Measurements from ENCODE around the gene OTOG. TPM values are rescaled to one million over a fixed set of nuclear protein-coding genes. Genes with fewer than 3 reads are reported as not detected.

The OTOG gene
- total and polyA plus RNA-seq, 2 experiments from 2014 or later: not detected

DNA sequence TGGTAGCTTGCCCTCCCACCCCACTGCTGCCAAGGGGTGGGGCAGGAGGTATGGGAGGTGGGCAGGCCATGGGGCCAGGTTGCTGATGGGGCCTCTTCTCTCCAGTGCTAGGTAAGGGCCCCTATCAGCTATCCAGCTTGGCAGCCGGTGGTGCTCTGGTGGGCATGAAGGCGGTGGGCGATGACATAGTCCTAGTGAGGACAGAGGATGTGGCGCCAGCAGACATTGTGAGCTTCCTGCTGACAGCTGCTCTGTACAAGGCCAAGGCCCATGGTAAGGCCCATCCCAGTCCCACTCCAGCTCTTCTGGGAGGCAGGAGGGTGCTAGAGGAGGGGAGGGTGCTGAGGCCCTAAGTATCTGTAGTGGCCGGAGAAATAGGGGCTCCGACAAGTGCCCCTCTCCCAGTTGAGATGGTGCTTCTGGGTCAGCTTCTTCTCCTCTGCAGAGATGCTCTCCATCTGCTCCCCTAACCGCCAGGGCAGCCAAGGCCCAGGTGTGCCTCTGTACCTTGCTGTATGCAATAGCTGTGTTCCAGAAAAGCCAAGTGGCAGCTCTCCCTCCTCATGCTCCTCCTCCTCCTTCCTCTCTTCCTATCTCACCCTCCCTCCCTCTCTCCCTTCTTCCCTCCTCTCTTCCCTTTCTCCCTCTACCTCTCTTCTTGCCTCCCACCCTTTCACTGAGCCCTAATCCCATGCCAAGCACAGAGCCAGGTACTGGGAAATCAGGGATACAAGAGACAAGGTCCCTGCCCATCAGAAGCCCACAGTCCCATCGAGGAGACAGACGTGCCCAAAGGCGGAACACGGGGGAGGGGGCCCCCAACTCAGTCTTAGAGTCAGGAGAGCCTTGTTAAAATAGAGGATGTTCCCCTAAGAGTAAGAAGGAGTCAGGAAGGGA is 55.3 kb downstream of the OTOG start:
- in situ Hi-C loops (cut with MboI): loop anchor here (10.0 kb wide), 1 partner anchor 122 kb away; no protein-coding TSS in a partner anchor
- 53 to 62% methylated on average over 11 of the region's 11 CpGs for WGBS, 2 experiments (ENCODE audit: low coverage in 1 of 2, low lambda C conversion rate in 2 of 2, missing lambda C conversion rate in 2 of 2)
- Histone ChIP-seq H3K27me3 (replicated peaks; ENCODE audit: insufficient read depth) (no peaks in the 10 kb centered on the region), H4K20me1 (ENCODE audit: insufficient read depth) (no peaks in the 10 kb centered on the region), H3K4me3 (no peak overlapping the region), H3K9me3 (ENCODE audit: low read depth) (no peaks in the 10 kb centered on the region), H3K36me3 (ENCODE audit: low read depth) (no peaks in the 10 kb centered on the region), H2AFZ (no peak overlapping the region), H3F3A (ENCODE audit: insufficient read depth) (no peaks in the 10 kb centered on the region), H3K9me2 (ENCODE audit: insufficient read depth) (no peaks in the 10 kb centered on the region), H3K27ac (no peak overlapping the region), H3K9ac (no peak overlapping the region), H3K4me2 (ENCODE audit: unreplicated experiment) (no peak overlapping the region), H3K4me1 (ENCODE audit: insufficient read depth) (no peaks in the 10 kb centered on the region), H3K79me2 (ENCODE audit: insufficient read depth) (no peaks in the 10 kb centered on the region)
- TF ChIP-seq EZH2phosphoT487 (IDR thresholded peaks at IDR 0.05; ENCODE audit: insufficient read depth, low read depth) (no peak), EZH2 (IDR thresholded peaks at IDR 0.05; ENCODE audit: insufficient read depth, poor library complexity, severe bottlenecking) (no peak)
- DNase-seq: no peak

DNA sequence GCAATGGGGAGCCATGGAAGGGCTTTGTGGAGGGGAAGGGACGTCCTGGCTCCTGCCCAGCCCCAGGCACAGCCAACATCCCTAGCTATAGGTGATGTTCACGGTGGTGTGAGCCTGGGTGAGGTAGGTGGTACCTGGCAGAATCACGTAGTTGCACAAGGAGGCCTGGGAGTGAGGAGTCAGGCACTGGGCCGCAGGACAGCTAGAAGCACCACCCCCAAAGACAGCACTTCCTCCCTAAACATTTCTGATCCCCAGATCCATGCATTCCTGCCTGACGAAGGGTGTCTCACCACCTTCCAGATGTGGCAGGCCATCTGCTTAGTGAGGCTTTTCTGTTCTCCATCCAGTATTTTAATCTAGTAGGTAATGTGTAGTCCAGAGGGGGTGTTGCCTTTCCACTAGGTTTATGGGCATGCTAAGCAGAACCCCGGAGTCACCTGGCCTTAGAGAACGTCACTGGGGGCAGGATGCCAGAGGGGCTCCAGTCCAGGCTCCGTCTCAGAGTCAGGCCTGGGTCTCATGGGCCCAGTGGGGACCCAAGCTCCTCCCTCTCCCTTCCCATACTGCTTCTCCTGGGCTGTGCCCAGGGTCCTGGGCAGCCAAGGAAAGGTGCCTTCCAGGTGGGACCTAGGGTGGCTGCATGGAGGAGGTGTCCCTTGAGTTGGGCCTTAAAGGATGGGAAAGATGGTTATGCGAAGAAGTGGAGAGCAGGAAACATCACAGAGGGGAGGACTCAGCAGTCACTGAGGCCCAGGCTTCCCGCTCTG is 56.2 kb downstream of the OTOG start:
- Histone ChIP-seq H3K4me3 (no peak overlapping the region), H3F3A (ENCODE audit: insufficient read depth) (no peaks in the 10 kb centered on the region), H3K79me2 (ENCODE audit: insufficient read depth) (no peaks in the 10 kb centered on the region), H3K27me3 (replicated peaks; ENCODE audit: insufficient read depth) (no peaks in the 10 kb centered on the region), H3K9me3 (ENCODE audit: low read depth) (no peaks in the 10 kb centered on the region), H2AFZ (no peak overlapping the region), H3K4me1 (ENCODE audit: insufficient read depth) (no peaks in the 10 kb centered on the region), H3K9ac (no peak overlapping the region), H3K9me2 (ENCODE audit: insufficient read depth) (no peaks in the 10 kb centered on the region), H3K36me3 (ENCODE audit: low read depth) (no peaks in the 10 kb centered on the region), H4K20me1 (ENCODE audit: insufficient read depth) (no peaks in the 10 kb centered on the region), H3K4me2 (ENCODE audit: unreplicated experiment) (no peak overlapping the region), H3K27ac (no peak overlapping the region)
- in situ Hi-C loops (cut with MboI): loop anchor here (10.0 kb wide), 1 partner anchor 122 kb away; no protein-coding TSS in a partner anchor
- no peak for DNase-seq
- TF ChIP-seq EZH2phosphoT487 (IDR thresholded peaks at IDR 0.05; ENCODE audit: insufficient read depth, low read depth): no peak
- no peak for TF ChIP-seq EZH2 (IDR thresholded peaks at IDR 0.05; ENCODE audit: insufficient read depth, poor library complexity, severe bottlenecking)
- WGBS, 2 experiments (ENCODE audit: low coverage in 1 of 2, low lambda C conversion rate in 2 of 2, missing lambda C conversion rate in 2 of 2): 38 to 39% methylated on average over 10 of the region's 10 CpGs

DNA sequence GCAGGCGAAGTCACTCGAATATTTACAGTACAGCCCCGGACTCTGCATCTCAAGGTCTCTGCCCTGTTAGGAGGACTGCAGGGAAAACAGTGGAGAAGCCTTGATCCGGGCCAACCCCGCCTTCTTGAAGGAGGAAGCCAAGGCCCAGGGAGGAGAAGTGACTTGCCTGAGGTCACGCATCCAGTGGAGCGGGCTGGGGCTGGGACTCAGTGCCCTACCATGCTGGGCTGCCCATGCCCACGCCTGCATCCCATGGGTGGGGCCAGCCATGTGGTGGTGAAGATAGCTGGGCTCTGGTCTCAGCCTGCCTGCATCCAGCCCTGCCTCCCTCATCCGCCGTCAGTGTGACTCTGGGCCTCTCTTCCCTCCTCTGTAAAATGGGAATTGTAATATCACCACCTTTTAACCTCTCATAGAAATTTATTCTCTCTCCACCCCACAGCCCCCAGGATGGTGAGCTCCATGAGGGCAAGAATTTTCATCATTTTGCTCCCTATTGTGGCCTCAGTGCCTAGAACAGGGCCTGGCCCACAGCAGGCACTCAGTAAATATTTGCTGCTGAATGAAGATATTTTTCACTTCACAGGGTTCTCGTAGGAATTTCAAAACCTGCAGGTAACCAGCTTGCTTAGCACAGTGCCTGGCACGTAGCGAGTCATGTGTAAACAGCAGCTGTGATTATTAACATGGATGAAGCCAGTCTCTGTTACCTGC is 57.3 kb downstream of the OTOG start:
- no peak for TF ChIP-seq EZH2phosphoT487 (IDR thresholded peaks at IDR 0.05; ENCODE audit: insufficient read depth, low read depth)
- no peak for TF ChIP-seq EZH2 (IDR thresholded peaks at IDR 0.05; ENCODE audit: insufficient read depth, poor library complexity, severe bottlenecking)
- H2AFZ ChIP-seq: no peak overlapping the region

GRCh38 chr11:17604915-17605233 is 57.8 kb downstream of the OTOG start:
- in situ Hi-C loops (cut with MboI): loop anchor here (10.0 kb wide), 1 partner anchor 120 kb away; no protein-coding TSS in a partner anchor
- no peak overlapping the region for H3K27ac ChIP-seq
- WGBS, 2 experiments (ENCODE audit: low coverage in 1 of 2, low lambda C conversion rate in 2 of 2, missing lambda C conversion rate in 2 of 2): 54 to 56% methylated on average over 6 of the region's 6 CpGs
- H3K9ac ChIP-seq: no peak overlapping the region
- no peak overlapping the region for H2AFZ ChIP-seq
- TF ChIP-seq EZH2 (IDR thresholded peaks at IDR 0.05; ENCODE audit: insufficient read depth, poor library complexity, severe bottlenecking) (no peak), EZH2phosphoT487 (IDR thresholded peaks at IDR 0.05; ENCODE audit: insufficient read depth, low read depth) (no peak)
- no peaks in the 10 kb centered on the region for H3K27me3 ChIP-seq (replicated peaks; ENCODE audit: insufficient read depth)
- H3F3A ChIP-seq (ENCODE audit: insufficient read depth): no peaks in the 10 kb centered on the region
- H3K4me3 ChIP-seq: no peak overlapping the region
- H3K4me2 ChIP-seq (ENCODE audit: unreplicated experiment): no peak overlapping the region
- no peaks in the 10 kb centered on the region for H3K9me2 ChIP-seq (ENCODE audit: insufficient read depth)
- DNase-seq: no peak
- H3K9me3 ChIP-seq (ENCODE audit: low read depth): no peaks in the 10 kb centered on the region
- H4K20me1 ChIP-seq (ENCODE audit: insufficient read depth): no peaks in the 10 kb centered on the region
- H3K4me1 ChIP-seq (ENCODE audit: insufficient read depth): no peaks in the 10 kb centered on the region
- no peaks in the 10 kb centered on the region for H3K79me2 ChIP-seq (ENCODE audit: insufficient read depth)
- no peaks in the 10 kb centered on the region for H3K36me3 ChIP-seq (ENCODE audit: low read depth)

More for the DNA sequence above, 57.3 kb downstream of the OTOG start:
- in situ Hi-C loops (cut with MboI): loop anchor here (10.0 kb wide), 1 partner anchor 120 kb away; no protein-coding TSS in a partner anchor
- Histone ChIP-seq H3K9ac (no peak overlapping the region), H3K4me1 (ENCODE audit: insufficient read depth) (no peaks in the 10 kb centered on the region), H3K27ac (no peak overlapping the region), H3K9me3 (ENCODE audit: low read depth) (no peaks in the 10 kb centered on the region), H3K4me2 (ENCODE audit: unreplicated experiment) (no peak overlapping the region), H3K79me2 (ENCODE audit: insufficient read depth) (no peaks in the 10 kb centered on the region), H3K4me3 (no peak overlapping the region), H3K36me3 (ENCODE audit: low read depth) (no peaks in the 10 kb centered on the region), H3K27me3 (replicated peaks; ENCODE audit: insufficient read depth) (no peaks in the 10 kb centered on the region), H3K9me2 (ENCODE audit: insufficient read depth) (no peaks in the 10 kb centered on the region), H3F3A (ENCODE audit: insufficient read depth) (no peaks in the 10 kb centered on the region), H4K20me1 (ENCODE audit: insufficient read depth) (no peaks in the 10 kb centered on the region)
- no peak for DNase-seq
- WGBS, 2 experiments (ENCODE audit: low coverage in 1 of 2, low lambda C conversion rate in 2 of 2, missing lambda C conversion rate in 2 of 2): 52 to 54% methylated on average over 13 of the region's 13 CpGs

Data from GM23248 (cell line).